K562 treated with DMSO at 1 percent for 48 hours (cell line): ENCODE measurements around the gene LGALS14. TPM values are rescaled to one million over a fixed set of nuclear protein-coding genes. Genes with fewer than 3 reads are reported as not detected.

Experiments used
- total RNA-seq: library from RNA; unstranded; fragments of 300-600 nt; gene quantifications from 2 replicates; pipeline ENCODE4 v1.2.3, GENCODE V29; 2022; ENCODE audit warnings: low replicate concordance; ENCODE audit errors: extremely low read depth

The LGALS14 gene
- not detected in 2 replicates for total RNA-seq

GRCh38 chr19:39704181-39705044, at the start of gene LGALS14:
LGALS14 (plus strand) TSS chr19:39704481; CDS start chr19:39704529, 48 bp downstream.

GRCh38 chr19:39655613-39656012, 48.7 kb upstream of the LGALS14 start, which contains the start of gene LGALS16:
LGALS16 (plus strand) TSS chr19:39655913; CDS start chr19:39655962, 49 bp downstream.

GRCh38 chr19:39737891-39738290, 33.6 kb downstream of the LGALS14 start, which contains the start of gene CLC:
CLC (minus strand) TSS chr19:39738029; CDS start chr19:39737952, 77 bp downstream.

Other genes starting within 250 kb of the LGALS14 start
- gene TIMM50, start 223.6 kb upstream of the LGALS14 start, total RNA-seq, result 5,575 TPM in 1 of 2 replicates, not detected in the other
- not detected in 2 replicates for gene DLL3, start 205.5 kb upstream of the LGALS14 start, total RNA-seq
- gene SELENOV, start 189.3 kb upstream of the LGALS14 start, total RNA-seq, result not detected in 2 replicates
- not detected in 2 replicates for gene EID2B, start 171.6 kb upstream of the LGALS14 start, total RNA-seq
- not detected in 2 replicates for gene EID2, start 164.3 kb upstream of the LGALS14 start, total RNA-seq
- not detected in 2 replicates for gene LGALS13, start 102.0 kb upstream of the LGALS14 start, total RNA-seq
- not detected in 2 replicates for gene LGALS16, start 48.6 kb upstream of the LGALS14 start, total RNA-seq
- gene CLC, start 33.5 kb downstream of the LGALS14 start, total RNA-seq, result not detected in 2 replicates
- not detected in 2 replicates for gene LEUTX, start 74.4 kb downstream of the LGALS14 start, total RNA-seq
- gene DYRK1B, start 129.7 kb downstream of the LGALS14 start, total RNA-seq, result not detected in 2 replicates
- gene FBL, start 141.9 kb downstream of the LGALS14 start, total RNA-seq, result not detected in 2 replicates
- gene FCGBP, start 230.2 kb downstream of the LGALS14 start, total RNA-seq, result not detected in 2 replicates